Endothelial cell of umbilical vein (primary cell): ENCODE results near the gene HIVEP3. TPM values are rescaled to one million over a fixed set of nuclear protein-coding genes. Genes with fewer than 3 reads are reported as not detected.

Source experiments
- BruUV-seq: library from RNA; stranded (reverse); fragments of 400-500 nt; replicated peaks from 2 replicates; lab custom pipeline; 2021; lab: Mats Ljungman, UMichigan
- CTCF ChIA-PET: fragments of 300-600, 350-600 bp; sonication (Branson Sonifier 250); formaldehyde crosslinking; loops from one replicate; lab custom pipeline; 2021; ENCODE audit warnings: antibody characterized with exemption, inconsistent platforms; lab: Charles Lee
- POLR2A ChIA-PET: fragments of 300-600, 350-600 bp; sonication (Branson Sonifier 250); formaldehyde crosslinking; loops from one replicate; lab custom pipeline; 2021; ENCODE audit warnings: antibody characterized with exemption, inconsistent platforms; lab: Charles Lee
- DNase-seq: peaks from one replicate; pipeline ENCODE4 v3.0.0-alpha.2; 2011; ENCODE audit warnings: low read depth, low spot score
- FAIRE-seq: peaks from 2 replicates; lab custom pipeline; 2011; peaks lifted over from hg19 to GRCh38; lab: Jason Lieb, UNC
- H2AFZ ChIP-seq: 2 replicates; pipeline ENCODE4 v1.6.0; 2012; ENCODE audit warnings: low read depth, low read length, control low read depth, inconsistent platforms
- H3K27ac ChIP-seq: 2 replicates; pipeline ENCODE4 v1.5.1; 2011; ENCODE audit warnings: low read depth, mild to moderate bottlenecking, control low read depth, low read length, moderate library complexity; ENCODE audit not compliant: insufficient read depth
- H3K27me3 ChIP-seq, 2 experiments: 2 replicates each; pipeline versions ENCODE4 v1.6.0 to v1.6.1; 2011; ENCODE audit warnings: low read length in 2 of 2, mixed read lengths in 1 of 2; ENCODE audit not compliant: control insufficient read depth in 2 of 2, insufficient read depth in 2 of 2
- H3K36me3 ChIP-seq, 2 experiments: 2 replicates in 1 of 2; 3 replicates in 1 of 2; pipeline ENCODE4 v1.5.1; 2011; ENCODE audit warnings: low read length in 2 of 2, mild to moderate bottlenecking in 1 of 2, moderate library complexity in 1 of 2; ENCODE audit not compliant: control insufficient read depth in 2 of 2, insufficient read depth in 2 of 2; ENCODE audit errors: extremely low read depth in 1 of 2
- H3K4me1 ChIP-seq: 3 replicates; pipeline ENCODE4 v1.5.1; 2011; ENCODE audit warnings: mild to moderate bottlenecking, low read length; ENCODE audit not compliant: control insufficient read depth, insufficient read depth; ENCODE audit errors: extremely low read depth
- H3K4me2 ChIP-seq: 2 replicates; pipeline ENCODE4 v1.6.1; 2011; ENCODE audit warnings: low read length, control low read depth, mixed read lengths; ENCODE audit not compliant: insufficient read depth
- H3K4me3 ChIP-seq, 3 experiments: fragments of 200-600 bp in 1 of 3; sonication (generic), shearing (Covaris generic) in 1 of 3; replicated peaks in 1 of 3; 2 replicates each; pipeline ENCODE4 v1.5.1; 2011 to 2016; ENCODE audit warnings: control low read depth in 3 of 3, low read length in 3 of 3, mild to moderate bottlenecking in 2 of 3, inconsistent platforms in 1 of 3, low read depth in 1 of 3, moderate library complexity in 1 of 3; ENCODE audit not compliant: insufficient read depth in 1 of 3
- H3K79me2 ChIP-seq: 2 replicates; pipeline ENCODE4 v1.6.0; 2012; ENCODE audit warnings: low read length, inconsistent platforms; ENCODE audit not compliant: control insufficient read depth, insufficient read depth
- H3K9ac ChIP-seq: replicated peaks from 2 replicates; pipeline ENCODE3; 2011; ENCODE audit warnings: low read length, control low read depth; ENCODE audit not compliant: insufficient read depth; ENCODE audit errors: extremely low read depth
- H3K9me1 ChIP-seq: replicated peaks from 3 replicates; pipeline ENCODE4 v1.6.0; 2011; ENCODE audit warnings: mild to moderate bottlenecking, low read length; ENCODE audit not compliant: control insufficient read depth, insufficient read depth; ENCODE audit errors: extremely low read depth
- H3K9me3 ChIP-seq: replicated peaks from 2 replicates; pipeline ENCODE4 v1.5.1; 2012; ENCODE audit warnings: low read length, inconsistent platforms; ENCODE audit not compliant: control insufficient read depth, insufficient read depth
- H4K20me1 ChIP-seq: replicated peaks from 2 replicates; pipeline ENCODE3; 2011; ENCODE audit warnings: mild to moderate bottlenecking, low read length; ENCODE audit not compliant: control insufficient read depth, insufficient read depth; ENCODE audit errors: extremely low read depth
- CTCF ChIP-seq, 2 donors: IDR thresholded peaks; 1 replicate in 1 of 2; 2 replicates in 1 of 2; pipeline ENCODE4 v1.5.1; 2011; ENCODE audit warnings: low read length in 2 of 2, mild to moderate bottlenecking in 2 of 2, moderate library complexity in 2 of 2, control low read depth in 1 of 2, inconsistent platforms in 1 of 2, low read depth in 1 of 2; ENCODE audit not compliant: insufficient read depth in 1 of 2; ENCODE audit errors: extremely low read depth in 1 of 2
- EZH2 ChIP-seq: IDR thresholded peaks from 2 replicates; pipeline ENCODE4 v1.6.1; 2012; ENCODE audit warnings: borderline replicate concordance, low read depth, mild to moderate bottlenecking, moderate library complexity, low read length, inconsistent platforms; ENCODE audit not compliant: severe bottlenecking
- FOS ChIP-seq: IDR thresholded peaks from 2 replicates; pipeline ENCODE4 v1.6.1; 2011; ENCODE audit warnings: mild to moderate bottlenecking, low read length, moderate library complexity, borderline replicate concordance; ENCODE audit not compliant: insufficient read depth
- GATA2 ChIP-seq: IDR thresholded peaks from 2 replicates; pipeline ENCODE4 v1.7.0; 2011; ENCODE audit warnings: low read depth, mild to moderate bottlenecking, moderate library complexity, mixed read lengths, low read length; ENCODE audit not compliant: insufficient read length, insufficient read depth
- JUN ChIP-seq: IDR thresholded peaks from 2 replicates; pipeline ENCODE4 v1.6.1; 2011; ENCODE audit warnings: borderline replicate concordance, low read depth; ENCODE audit not compliant: insufficient read length, insufficient read depth
- MAX ChIP-seq: IDR thresholded peaks from 2 replicates; pipeline ENCODE4 v1.6.1; 2011; ENCODE audit not compliant: insufficient read depth, insufficient read length
- MYC ChIP-seq: IDR thresholded peaks from one replicate; pipeline ENCODE4 v1.6.1; 2011; ENCODE audit warnings: mild to moderate bottlenecking, low read depth, low read length
- POLR2A ChIP-seq: IDR thresholded peaks from 2 replicates; pipeline ENCODE4 v1.6.1; 2012; ENCODE audit warnings: low read depth, mild to moderate bottlenecking, control low read depth, low read length
- POLR2AphosphoS5 ChIP-seq: IDR thresholded peaks from 2 replicates; pipeline ENCODE4 v1.6.1; 2012; ENCODE audit warnings: low read depth, mild to moderate bottlenecking, control low read depth, low read length, moderate library complexity; ENCODE audit not compliant: insufficient read depth
- dilution Hi-C: fragments of 300-500 bp; cut with MboI; formaldehyde crosslinking; loops from one replicate; pipeline ENCODE4 v1.15.0; 2019; ENCODE audit warnings: low sequenced_read_pairs; ENCODE audit not compliant: extremely low pct_ligation_motif_present
- intact Hi-C: fragments of 100-400 bp; cut with micrococcal nuclease; formaldehyde crosslinking; loops from one replicate; pipeline ENCODE4 v1.10.0; 2022
- polyA plus RNA-seq, 4 experiments: library from polyadenylated mRNA; depleted of rRNA in 3 of 4; stranded (reverse) in 3 of 4; unstranded in 1 of 4; fragments of >200 nt; gene quantifications; 2 replicates each; pipeline versions ENCODE4 v1.2.1 to v1.2.3, GENCODE V29; 2011 to 2012; ENCODE audit warnings: missing spikeins in 1 of 4
- total RNA-seq: library from RNA; stranded (reverse); gene quantifications from 2 replicates; pipeline ENCODE4 v1.2.3, GENCODE V29; 2021

The HIVEP3 gene
- total and polyA plus RNA-seq, 2 donors (not counting 3 experiments of a cell fraction or from before 2014, with no cell fraction given): 3.4 to 4.0 TPM

GRCh38 chr1:41660570-41661427, 257.9 kb downstream of the HIVEP3 start:
- no peak overlapping the region for H3K27ac ChIP-seq
- FAIRE-seq (peak; percentile 52), DNase-seq (no peak)
- H3K36me3 ChIP-seq: no peaks in the 10 kb centered on the region
- BruUV-seq: TSS peak; percentile 21
- H3K4me2 ChIP-seq: peak overlapping the region; percentile 63
- no peak overlapping the region for H3K9ac ChIP-seq
- no peak overlapping the region for H3K4me3 ChIP-seq
- no peaks in the 10 kb centered on the region for H3K79me2 ChIP-seq
- H4K20me1 ChIP-seq: no peaks in the 10 kb centered on the region
- peaks cover 7% of the 10 kb centered on the region for H3K4me1 ChIP-seq
- CTCF ChIA-PET: interaction anchor here (1.2 kb wide), 1 partner anchor 8 kb away, joined by 4 read pairs; no protein-coding TSS in a partner anchor
- no peaks in the 10 kb centered on the region for H3K9me3 ChIP-seq
- no peak for TF ChIP-seq MYC
- no peak for TF ChIP-seq MAX
- TF ChIP-seq FOS: no peak
- no peak for TF ChIP-seq EZH2
- no peak for TF ChIP-seq CTCF (IDR thresholded peaks at IDR 0.05; ENCODE audit: extremely low read depth in 1 of 2, insufficient read depth in 1 of 2, low read depth in 1 of 2, low read length in 2 of 2)
- no peak for TF ChIP-seq JUN
- no peak for TF ChIP-seq POLR2AphosphoS5
- TF ChIP-seq POLR2A: no peak
- TF ChIP-seq GATA2: no peak
- POLR2A ChIA-PET: no interaction called here
- H3K27me3 ChIP-seq: peaks cover 0 to 6% of the 10 kb centered on the region in 2 experiments
- dilution Hi-C loops: no loop called here
- no peak overlapping the region for H2AFZ ChIP-seq
- intact Hi-C loops: no loop called here
- no peaks in the 10 kb centered on the region for H3K9me1 ChIP-seq
